H9 (cell line): ENCODE data around the gene DTHD1. TPM values are rescaled to one million over a fixed set of nuclear protein-coding genes. Genes with fewer than 3 reads are reported as not detected.

Experiments used
- DNase-seq: peaks from one replicate; pipeline ENCODE4 v3.0.0-alpha.2; 2017
- H2AFZ ChIP-seq: one replicate; pipeline ENCODE4 v1.6.1; 2013; ENCODE audit warnings: mild to moderate bottlenecking, low read length, control low read depth, moderate library complexity
- H2AK5ac ChIP-seq: 2 replicates; pipeline ENCODE4 v1.6.1; 2013; ENCODE audit warnings: low read length, control low read depth, mixed read lengths; ENCODE audit not compliant: insufficient read length
- H2BK120ac ChIP-seq: one replicate; pipeline ENCODE4 v1.6.1; 2013; ENCODE audit warnings: low read depth, mild to moderate bottlenecking, low read length, control low read depth, inconsistent platforms; ENCODE audit not compliant: poor library complexity, severe bottlenecking
- H2BK12ac ChIP-seq: 2 replicates; pipeline ENCODE4 v1.6.1; 2013; ENCODE audit warnings: low read length, control low read depth, mixed read lengths, low read depth; ENCODE audit not compliant: insufficient read length
- H2BK15ac ChIP-seq: 2 replicates; pipeline ENCODE4 v1.6.1; 2013; ENCODE audit warnings: low read depth, low read length, control low read depth
- H2BK20ac ChIP-seq: one replicate; pipeline ENCODE4 v1.6.1; 2013; ENCODE audit warnings: low read depth, mild to moderate bottlenecking, low read length, control low read depth, inconsistent platforms; ENCODE audit not compliant: poor library complexity, severe bottlenecking
- H2BK5ac ChIP-seq: 2 replicates; pipeline ENCODE4 v1.6.1; 2013; ENCODE audit warnings: low read length, control low read depth, mixed read lengths; ENCODE audit not compliant: insufficient read length
- H3K14ac ChIP-seq: 2 replicates; pipeline ENCODE4 v1.6.1; 2013; ENCODE audit warnings: low read length, control low read depth; ENCODE audit not compliant: insufficient read depth
- H3K18ac ChIP-seq: 2 replicates; pipeline ENCODE4 v1.6.1; 2013; ENCODE audit warnings: low read depth, mild to moderate bottlenecking, mixed read lengths, low read length, control low read depth; ENCODE audit not compliant: insufficient read length
- H3K23ac ChIP-seq: 2 replicates; pipeline ENCODE4 v1.6.1; 2013; ENCODE audit warnings: low read length, control low read depth, mixed read lengths, low read depth; ENCODE audit not compliant: insufficient read length
- H3K23me2 ChIP-seq: 2 replicates; pipeline ENCODE4 v1.6.1; 2013; ENCODE audit warnings: low read depth, mild to moderate bottlenecking, mixed read lengths, low read length, control low read depth; ENCODE audit not compliant: insufficient read length, poor library complexity, severe bottlenecking
- H3K27ac ChIP-seq: 2 replicates; pipeline ENCODE4 v1.5.1; 2013; ENCODE audit warnings: low read length, control low read depth, mixed read lengths, low read depth; ENCODE audit not compliant: insufficient read length
- H3K27me3 ChIP-seq: 2 replicates; pipeline ENCODE4 v1.6.1; 2013; ENCODE audit warnings: low read length, control low read depth, inconsistent platforms; ENCODE audit not compliant: insufficient read depth
- H3K4ac ChIP-seq: 2 replicates; pipeline ENCODE4 v1.6.1; 2013; ENCODE audit warnings: low read depth, mild to moderate bottlenecking, control low read depth, inconsistent platforms, low read length, moderate library complexity
- H3K4me1 ChIP-seq: 2 replicates; pipeline ENCODE4 v1.6.1; 2013; ENCODE audit warnings: low read length, control low read depth, inconsistent platforms; ENCODE audit not compliant: insufficient read depth
- H3K4me2 ChIP-seq: 2 replicates; pipeline ENCODE4 v1.6.1; 2013; ENCODE audit warnings: low read length, control low read depth, mixed read lengths; ENCODE audit not compliant: insufficient read length, insufficient read depth
- H3K56ac ChIP-seq: 2 replicates; pipeline ENCODE4 v1.6.1; 2013; ENCODE audit warnings: low read depth, mild to moderate bottlenecking, mixed read lengths, low read length, control low read depth; ENCODE audit not compliant: insufficient read length
- H3K79me1 ChIP-seq: 2 replicates; pipeline ENCODE4 v1.6.1; 2013; ENCODE audit warnings: low read depth, mild to moderate bottlenecking, moderate library complexity, low read length, control low read depth, inconsistent platforms; ENCODE audit not compliant: insufficient read depth, poor library complexity, severe bottlenecking
- H3K79me2 ChIP-seq: 2 replicates; pipeline ENCODE4 v1.6.1; 2013; ENCODE audit warnings: low read length, control low read depth, inconsistent platforms; ENCODE audit not compliant: insufficient read depth
- H3K9ac ChIP-seq: 2 replicates; pipeline ENCODE4 v1.6.1; 2013; ENCODE audit warnings: low read length, control low read depth, mixed read lengths; ENCODE audit not compliant: insufficient read length; ENCODE audit errors: extremely low read depth
- H3K9me3 ChIP-seq: one replicate; pipeline ENCODE4 v1.6.1; 2013; ENCODE audit warnings: low read depth, low read length, inconsistent platforms; ENCODE audit not compliant: control insufficient read depth
- H3T11ph ChIP-seq: one replicate; pipeline ENCODE4 v1.6.1; 2013; ENCODE audit warnings: mild to moderate bottlenecking, low read length, control low read depth, inconsistent platforms
- H4K20me1 ChIP-seq: one replicate; pipeline ENCODE4 v1.6.1; 2013; ENCODE audit not compliant: control insufficient read depth, insufficient read length, insufficient read depth
- H4K5ac ChIP-seq: 2 replicates; pipeline ENCODE4 v1.6.1; 2013; ENCODE audit warnings: low read depth, mild to moderate bottlenecking, mixed read lengths, low read length, control low read depth; ENCODE audit not compliant: insufficient read length
- H4K8ac ChIP-seq: replicated peaks from 2 replicates; pipeline ENCODE4 v1.6.1; 2013; ENCODE audit warnings: low read length, control low read depth, mixed read lengths, low read depth; ENCODE audit not compliant: insufficient read length
- H4K91ac ChIP-seq: 2 replicates; pipeline ENCODE4 v1.6.1; 2013; ENCODE audit warnings: low read depth, mild to moderate bottlenecking, moderate library complexity, mixed read lengths, low read length, control low read depth; ENCODE audit not compliant: insufficient read length
- H3K27ac Mint-ChIP-seq, 3 experiments: 2 replicates in 2 of 3; 3 replicates in 1 of 3; pipeline ENCODE4 v1.8.0; 2020 to 2021; ENCODE audit warnings: mixed read lengths in 3 of 3, mild to moderate bottlenecking in 1 of 3, moderate library complexity in 1 of 3
- H3K27me3 Mint-ChIP-seq: 2 replicates; pipeline ENCODE4 v1.8.0; 2021; ENCODE audit warnings: low read depth, mild to moderate bottlenecking, moderate library complexity, mixed read lengths
- H3K36me3 Mint-ChIP-seq, 3 experiments: 2 replicates in 2 of 3; 3 replicates in 1 of 3; pipeline ENCODE4 v1.8.0; 2020 to 2021; ENCODE audit warnings: low read depth in 3 of 3, mixed read lengths in 3 of 3; ENCODE audit not compliant: insufficient read depth in 1 of 3
- H3K4me1 Mint-ChIP-seq, 2 experiments: 2 replicates each; pipeline ENCODE4 v1.8.0; 2020; ENCODE audit warnings: mixed read lengths in 2 of 2
- H3K4me3 Mint-ChIP-seq, 2 experiments: 2 replicates in 1 of 2; 3 replicates in 1 of 2; pipeline ENCODE4 v1.8.0; 2020 to 2021; ENCODE audit warnings: mild to moderate bottlenecking in 2 of 2, mixed read lengths in 2 of 2, moderate library complexity in 1 of 2
- H3K9me3 Mint-ChIP-seq, 2 experiments: 2 replicates in 1 of 2; 3 replicates in 1 of 2; pipeline ENCODE4 v1.8.0; 2020; ENCODE audit warnings: mild to moderate bottlenecking in 2 of 2, mixed read lengths in 2 of 2, moderate library complexity in 1 of 2
- WGBS: extraction: QIAGEN DNeasy Blood & Tissue Kit; methylation state at CpG from one replicate; pipeline ENCODE4 v1.1.7; 2013; ENCODE audit warnings: missing lambda C conversion rate, low lambda C conversion rate, mixed read lengths; ENCODE audit not compliant: insufficient read length; ENCODE audit errors: extremely low coverage; 5-methylcytosine and 5-hydroxymethylcytosine counted together
- total RNA-seq: library from RNA; stranded (reverse); gene quantifications from 2 replicates; pipeline ENCODE4 v1.2.1, GENCODE V29; 2021
- TF ChIP-seq, protein P1 (sequence below): fragments of 200-600 bp; sonication (generic); conservative IDR thresholded peaks from 3 replicates; pipeline ENCODE4 v1.8.0; 2021; ENCODE audit warnings: antibody characterized with exemption, mild to moderate bottlenecking

The DTHD1 gene
- total RNA-seq, 1 experiment from 2014 or later: not detected

DNA sequence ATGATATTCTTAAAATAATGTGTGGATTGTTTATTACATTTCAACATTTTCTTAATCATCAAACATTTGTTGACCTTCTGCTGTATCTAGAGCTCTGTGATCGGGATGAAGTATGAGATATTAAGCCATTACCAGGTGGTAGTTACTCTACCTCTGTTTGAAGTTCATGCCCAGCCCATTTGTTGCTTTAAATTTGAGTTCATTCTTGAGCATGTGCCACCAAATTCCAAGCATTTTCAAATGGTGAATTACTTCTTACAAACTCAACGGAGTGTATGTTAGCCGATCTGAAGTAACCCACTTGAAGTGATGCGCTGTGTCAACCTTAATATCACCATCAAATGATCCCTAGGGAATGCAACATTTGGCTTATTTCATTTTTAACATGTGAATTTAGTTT, 7.3 kb upstream of the DTHD1 start:
- Mint-ChIP-seq H3K36me3 (no peaks in the 10 kb centered on the region), H3K9me3 (no peaks in the 10 kb centered on the region), H3K4me1 (no peaks in the 10 kb centered on the region; a peak in 1 of 4 replicates), H3K27me3 (no peaks in the 10 kb centered on the region; the same call in 1 of the 2 replicates), H3K27ac (no peak overlapping the region), H3K4me3 (no peak overlapping the region)
- Histone ChIP-seq H3K9ac (no peak overlapping the region), H2BK20ac (no peak overlapping the region), H2BK120ac (no peak overlapping the region), H4K5ac (no peak overlapping the region), H2AK5ac (no peak overlapping the region), H3K4me1 (no peaks in the 10 kb centered on the region), H2BK5ac (no peak overlapping the region), H3K9me3 (no peaks in the 10 kb centered on the region), H2BK15ac (no peak overlapping the region), H3K79me2 (no peaks in the 10 kb centered on the region), H2AFZ (no peak overlapping the region), H3K79me1 (no peaks in the 10 kb centered on the region), H3K4me2 (no peak overlapping the region), H3K23me2 (no peaks in the 10 kb centered on the region), H3K18ac (no peak overlapping the region), H3K23ac (no peak overlapping the region), H4K8ac (no peak overlapping the region), H4K20me1 (no peaks in the 10 kb centered on the region), H3K27ac (no peak overlapping the region), H3K4ac (no peak overlapping the region), H3T11ph (no peak overlapping the region), H2BK12ac (no peak overlapping the region), H3K27me3 (no peaks in the 10 kb centered on the region), H4K91ac (no peak overlapping the region), H3K14ac (no peak overlapping the region), H3K56ac (no peak overlapping the region)
- no CpG with 5 or more reads among the region's 4 CpGs for WGBS
- TF ChIP-seq, protein P1, sequence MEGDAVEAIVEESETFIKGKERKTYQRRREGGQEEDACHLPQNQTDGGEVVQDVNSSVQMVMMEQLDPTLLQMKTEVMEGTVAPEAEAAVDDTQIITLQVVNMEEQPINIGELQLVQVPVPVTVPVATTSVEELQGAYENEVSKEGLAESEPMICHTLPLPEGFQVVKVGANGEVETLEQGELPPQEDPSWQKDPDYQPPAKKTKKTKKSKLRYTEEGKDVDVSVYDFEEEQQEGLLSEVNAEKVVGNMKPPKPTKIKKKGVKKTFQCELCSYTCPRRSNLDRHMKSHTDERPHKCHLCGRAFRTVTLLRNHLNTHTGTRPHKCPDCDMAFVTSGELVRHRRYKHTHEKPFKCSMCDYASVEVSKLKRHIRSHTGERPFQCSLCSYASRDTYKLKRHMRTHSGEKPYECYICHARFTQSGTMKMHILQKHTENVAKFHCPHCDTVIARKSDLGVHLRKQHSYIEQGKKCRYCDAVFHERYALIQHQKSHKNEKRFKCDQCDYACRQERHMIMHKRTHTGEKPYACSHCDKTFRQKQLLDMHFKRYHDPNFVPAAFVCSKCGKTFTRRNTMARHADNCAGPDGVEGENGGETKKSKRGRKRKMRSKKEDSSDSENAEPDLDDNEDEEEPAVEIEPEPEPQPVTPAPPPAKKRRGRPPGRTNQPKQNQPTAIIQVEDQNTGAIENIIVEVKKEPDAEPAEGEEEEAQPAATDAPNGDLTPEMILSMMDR: no peak
- no peak for DNase-seq
